RWPE1 (cell line): ENCODE measurements around the gene TINAG.

ENCODE experiments used
- CTCF ChIA-PET: fragments of 350-600 bp; sonication (Branson Sonifier 250); formaldehyde crosslinking; extraction: SDS; loops from one replicate; lab custom pipeline; 2021; lab: Yijun Ruan, JAX
- POLR2A ChIA-PET: fragments of 400-600 bp; formaldehyde crosslinking; extraction: SDS; loops from one replicate; lab custom pipeline; 2020; ENCODE audit warnings: antibody characterized with exemption; ENCODE audit not compliant: low non-redundant PET; lab: Yijun Ruan, JAX
- DNase-seq: peaks from one replicate; pipeline ENCODE4 v3.0.0; 2012; ENCODE audit warnings: low spot score
- H3K27ac ChIP-seq: fragments of 450-650 bp; 2 replicates; pipeline ENCODE4 v1.5.1; 2017
- CTCF ChIP-seq: fragments of 450-650 bp; conservative IDR thresholded peaks from 2 replicates; pipeline ENCODE4 v1.5.1; 2017; ENCODE audit warnings: low read depth, mild to moderate bottlenecking

The TINAG gene

GRCh38 chr6:54426995-54427394 is 118.8 kb downstream of the TINAG start:
- POLR2A ChIA-PET, result no interaction called here
- CTCF ChIA-PET, result interaction anchor here (0.6 kb wide), 1 partner anchor 76 kb away, joined by 3 read pairs; no protein-coding TSS in a partner anchor
- no peak for DNase-seq
- H3K27ac ChIP-seq, result no peak overlapping the region
- no peak for TF ChIP-seq CTCF

GRCh38 chr6:54427396-54427937 is 119.2 kb downstream of the TINAG start:
- ChIA-PET CTCF (interaction anchor here (0.6 kb wide), 1 partner anchor 76 kb away, joined by 3 read pairs; no protein-coding TSS in a partner anchor), POLR2A (no interaction called here)
- TF ChIP-seq CTCF, result no peak
- no peak for DNase-seq
- H3K27ac ChIP-seq, result no peak overlapping the region

- DNase-seq, result peak; percentile 4
- ChIA-PET CTCF (no interaction called here), POLR2A (no interaction called here)
- TF ChIP-seq CTCF, result no peak
- no peak overlapping the region for H3K27ac ChIP-seq
These were observed 120.2 kb downstream of the TINAG start for GRCh38 chr6:54428431-54428830.

GRCh38 chr6:54431466-54431865 is 123.2 kb downstream of the TINAG start:
- no peak for TF ChIP-seq CTCF
- ChIA-PET CTCF (no interaction called here), POLR2A (no interaction called here)
- DNase-seq, result no peak
- no peak overlapping the region for H3K27ac ChIP-seq
